Upper lobe of left lung (tissue), 6 donors: ENCODE results near the gene IFT27. TPM values are rescaled to one million over a fixed set of nuclear protein-coding genes. Genes with fewer than 3 reads are reported as not detected.
A peak's percentile ranks its signal among the peaks of the same experiment; 100 is the strongest.

Experiments
- ATAC-seq, 2 donors: fragments of 200-7000 bp; cut with Tn5 transposase; one replicate each; pipeline ENCODE4 v1.9.1; 2022; ENCODE audit warnings: mild to moderate bottlenecking in 2 of 2, moderate library complexity in 2 of 2; ENCODE audit not compliant: low FRiP score in 2 of 2
- DNase-seq, 2 donors: peaks; one replicate each; pipeline ENCODE4 v3.0.0-alpha.2; 2019 to 2020
- H3K27ac ChIP-seq, 4 donors: fragments of 200-600 bp; sonication (generic); one replicate each; pipeline ENCODE4 v1.5.1; 2016 to 2019
- H3K27me3 ChIP-seq, 4 donors: fragments of 200-600 bp; sonication (generic); one replicate each; pipeline ENCODE4 v1.5.1; 2017 to 2019
- H3K36me3 ChIP-seq, 4 donors: fragments of 200-600 bp; sonication (generic); one replicate each; pipeline ENCODE4 v1.5.1; 2016 to 2019
- H3K4me1 ChIP-seq, 4 donors: fragments of 200-600 bp; sonication (generic); one replicate each; pipeline ENCODE4 v1.5.1; 2018 to 2019
- H3K4me3 ChIP-seq, 4 donors: fragments of 200-600 bp; sonication (generic); one replicate each; pipeline ENCODE4 v1.5.1; 2017 to 2019; ENCODE audit warnings: mild to moderate bottlenecking in 2 of 4, moderate library complexity in 1 of 4
- H3K9me3 ChIP-seq, 4 donors: fragments of 200-600 bp; sonication (generic); one replicate each; pipeline ENCODE4 v1.5.1; 2018 to 2019
- CTCF ChIP-seq, 6 experiments: fragments of 450-650 bp in 4 of 6; fragments of 200-600 bp in 2 of 6; sonication (generic) in 2 of 6; IDR thresholded peaks; one replicate each; pipeline ENCODE4 v1.5.1; 2016 to 2019; ENCODE audit warnings: antibody characterized with exemption in 6 of 6
- EP300 ChIP-seq, 4 donors: sonication (generic); formaldehyde crosslinking; IDR thresholded peaks; one replicate each; pipeline ENCODE4 v1.5.1; 2017; ENCODE audit warnings: antibody characterized with exemption in 4 of 4, control low read depth in 2 of 4
- POLR2A ChIP-seq, 4 donors: fragments of 450-650 bp; IDR thresholded peaks; one replicate each; pipeline ENCODE4 v1.5.1; 2016 to 2017; ENCODE audit warnings: antibody characterized with exemption in 4 of 4, mild to moderate bottlenecking in 2 of 4
- POLR2AphosphoS5 ChIP-seq, 2 donors: sonication (generic); formaldehyde crosslinking; IDR thresholded peaks; one replicate each; pipeline ENCODE4 v1.5.1; 2017; ENCODE audit warnings: antibody characterized with exemption in 2 of 2
- WGBS, 2 donors: methylation state at CpG; one replicate each; pipeline ENCODE4 v1.1.5; 2017 to 2018; 5-methylcytosine and 5-hydroxymethylcytosine counted together
- total RNA-seq, 6 donors: library from RNA; depleted of rRNA in 4 of 6; stranded (reverse); fragments of >200 nt in 4 of 6; gene quantifications; one replicate each; pipeline versions ENCODE4 v1.1.0 to v1.2.1, GENCODE V29; 2016 to 2021
- donor health status: DM: no; HTN: no; CAD: no; lungs with moderate emphysema.
- donor health status: DM: no; HTN: yes; CAD: no; lungs with severe emphysema.

Gene IFT27
- total RNA-seq, 6 donors from 2014 or later: 12.6 to 43.0 (median 27.4) TPM

- H3K4me1 ChIP-seq: no peaks in the 10 kb centered on the region
- 73 to 90% methylated on average over 4 of the region's 4 CpGs for WGBS, 2 donors
- TF ChIP-seq CTCF (IDR thresholded peaks at IDR 0.05): no peak
- TF ChIP-seq POLR2AphosphoS5 (IDR thresholded peaks at IDR 0.05): no peak
- no peak overlapping the region for H3K4me3 ChIP-seq
- no peak overlapping the region for H3K27ac ChIP-seq
- H3K27me3 ChIP-seq: no peaks in the 10 kb centered on the region
- H3K36me3 ChIP-seq: no peaks in the 10 kb centered on the region
- no peak for ATAC-seq
- peak in 1 of 2 donors; percentile 3 for DNase-seq
- peaks cover 0 to 4% (median 0%) of the 10 kb centered on the region in 4 donors for H3K9me3 ChIP-seq
Measured at GRCh38 chr22:36743011-36743410, 32.9 kb downstream of the IFT27 start.

GRCh38 chr22:36741968-36742367 lies 34.0 kb downstream of the IFT27 start:
- no peaks in the 10 kb centered on the region for H3K27me3 ChIP-seq
- TF ChIP-seq CTCF (IDR thresholded peaks at IDR 0.05) (no peak), POLR2A (IDR thresholded peaks at IDR 0.05) (no peak), EP300 (IDR thresholded peaks at IDR 0.05) (no peak), POLR2AphosphoS5 (IDR thresholded peaks at IDR 0.05) (no peak)
- H3K4me3 ChIP-seq: no peak overlapping the region
- WGBS, 2 donors: 22 to 41% methylated on average over 5 to 6 of the region's 6 CpGs
- ATAC-seq (no peak), DNase-seq (no peak)
- peaks cover 0 to 4% (median 0%) of the 10 kb centered on the region in 4 donors for H3K9me3 ChIP-seq
- H3K4me1 ChIP-seq: no peaks in the 10 kb centered on the region
- no peaks in the 10 kb centered on the region for H3K36me3 ChIP-seq
- no peak overlapping the region for H3K27ac ChIP-seq

GRCh38 chr22:36741204-36741793 lies 34.6 kb downstream of the IFT27 start:
- no peak for DNase-seq
- WGBS, 2 donors: 79% methylated on average over 8 of the region's 8 CpGs
- no peak for TF ChIP-seq CTCF (IDR thresholded peaks at IDR 0.05)
- TF ChIP-seq EP300 (IDR thresholded peaks at IDR 0.05): no peak
- no peak for TF ChIP-seq POLR2AphosphoS5 (IDR thresholded peaks at IDR 0.05)
- TF ChIP-seq POLR2A (IDR thresholded peaks at IDR 0.05): no peak
- ATAC-seq: no peak
- no peak overlapping the region for H3K27ac ChIP-seq
- H3K27me3 ChIP-seq: no peaks in the 10 kb centered on the region
- H3K36me3 ChIP-seq: no peaks in the 10 kb centered on the region
- no peaks in the 10 kb centered on the region for H3K4me1 ChIP-seq
- H3K9me3 ChIP-seq: peaks cover 0 to 4% (median 0%) of the 10 kb centered on the region in 4 donors
- no peak overlapping the region for H3K4me3 ChIP-seq

- TF ChIP-seq POLR2A (IDR thresholded peaks at IDR 0.05): no peak
- TF ChIP-seq CTCF (IDR thresholded peaks at IDR 0.05): no peak
- no peak for TF ChIP-seq EP300 (IDR thresholded peaks at IDR 0.05)
- TF ChIP-seq POLR2AphosphoS5 (IDR thresholded peaks at IDR 0.05): no peak
- DNase-seq: no peak
Measured at GRCh38 chr22:36740716-36741115, 35.2 kb downstream of the IFT27 start.

GRCh38 chr22:36739185-36739584 lies 36.7 kb downstream of the IFT27 start:
- ATAC-seq: no peak

More at GRCh38 chr22:36740716-36741115, 35.2 kb downstream of the IFT27 start:
- Histone ChIP-seq H3K4me3 (no peak overlapping the region), H3K27ac (no peak overlapping the region), H3K4me1 (no peaks in the 10 kb centered on the region), H3K9me3 (peaks cover 0 to 4% (median 0%) of the 10 kb centered on the region in 4 donors), H3K36me3 (no peaks in the 10 kb centered on the region), H3K27me3 (no peaks in the 10 kb centered on the region)
- 82 to 85% methylated on average over 4 of the region's 4 CpGs for WGBS, 2 donors
- ATAC-seq: no peak

More at GRCh38 chr22:36739185-36739584, 36.7 kb downstream of the IFT27 start:
- no peaks in the 10 kb centered on the region for H3K36me3 ChIP-seq
- no peak overlapping the region for H3K4me3 ChIP-seq
- WGBS, 2 donors: 64% methylated on average over 1 of the region's 1 CpG; no CpG with 5 or more reads in 1 of the 2 donors
- H3K4me1 ChIP-seq: no peaks in the 10 kb centered on the region
- no peaks in the 10 kb centered on the region for H3K27me3 ChIP-seq
- TF ChIP-seq POLR2A (IDR thresholded peaks at IDR 0.05) (no peak), POLR2AphosphoS5 (IDR thresholded peaks at IDR 0.05) (no peak), EP300 (IDR thresholded peaks at IDR 0.05) (no peak), CTCF (IDR thresholded peaks at IDR 0.05) (no peak)
- no peak overlapping the region for H3K27ac ChIP-seq
- no peak for DNase-seq
- H3K9me3 ChIP-seq: peaks cover 0 to 4% (median 0%) of the 10 kb centered on the region in 4 donors
